GM18951 (cell line): ENCODE results near the gene CCNL2.

Experiments used
- POLR2A ChIP-seq: IDR thresholded peaks from 4 replicates; pipeline ENCODE4 v1.6.1; 2011; ENCODE audit warnings: mild to moderate bottlenecking; ENCODE audit not compliant: insufficient read length, insufficient read depth; ENCODE audit errors: extremely low read depth
- in situ Hi-C: fragments of 300-500 bp; cut with MboI; formaldehyde crosslinking; loops from one replicate; pipeline ENCODE4 v1.12.0; 2022; ENCODE audit warnings: low sequenced_read_pairs, mixed read lengths, inconsistent platforms; ENCODE audit not compliant: unreplicated experiment

The CCNL2 gene

GRCh38 chr1:1342584-1343115 lies 56.5 kb downstream of the CCNL2 start:
- in situ Hi-C loops = no loop called here
- TF ChIP-seq POLR2A = no peak

- in situ Hi-C loops = no loop called here
- no peak for TF ChIP-seq POLR2A
These were observed 57.0 kb downstream of the CCNL2 start for GRCh38 chr1:1342061-1342562.

GRCh38 chr1:1341549-1342021 lies 57.5 kb downstream of the CCNL2 start:
- in situ Hi-C loops = no loop called here
- no peak for TF ChIP-seq POLR2A

- in situ Hi-C loops = no loop called here
- TF ChIP-seq POLR2A = no peak
These were observed 58.2 kb downstream of the CCNL2 start for GRCh38 chr1:1340791-1341548.

- TF ChIP-seq POLR2A = no peak
- in situ Hi-C loops = no loop called here
These were observed 59.0 kb downstream of the CCNL2 start for GRCh38 chr1:1340185-1340584.

GRCh38 chr1:1338278-1338677 lies 60.9 kb downstream of the CCNL2 start:
- in situ Hi-C loops = no loop called here

GRCh38 chr1:1337793-1338147 lies 61.4 kb downstream of the CCNL2 start:
- in situ Hi-C loops = no loop called here

More at GRCh38 chr1:1338278-1338677, 60.9 kb downstream of the CCNL2 start:
- no peak for TF ChIP-seq POLR2A

GRCh38 chr1:1336931-1337792 lies 62.0 kb downstream of the CCNL2 start:
- in situ Hi-C loops = no loop called here
- TF ChIP-seq POLR2A = no peak

More at GRCh38 chr1:1337793-1338147, 61.4 kb downstream of the CCNL2 start:
- no peak for TF ChIP-seq POLR2A

GRCh38 chr1:1336446-1336845 lies 62.7 kb downstream of the CCNL2 start:
- no peak for TF ChIP-seq POLR2A
- in situ Hi-C loops = no loop called here

GRCh38 chr1:1335792-1336248 lies 63.3 kb downstream of the CCNL2 start:
- in situ Hi-C loops = no loop called here
- TF ChIP-seq POLR2A = no peak
